Adrenal gland (tissue), 5 donors: ENCODE data around the gene FBRSL1.
"Not testable (repeated sequence)": the region's sequence is repeated elsewhere in the genome, so short reads cannot be mapped to it uniquely, and the experiment has no call there.

ENCODE experiments used
- POLR2A ChIP-seq, 2 donors: fragments of 450-650 bp; IDR thresholded peaks; one replicate each; pipeline ENCODE4 v1.6.1; 2017; ENCODE audit warnings: antibody characterized with exemption in 2 of 2, mild to moderate bottlenecking in 2 of 2, moderate library complexity in 1 of 2
- TF ChIP-seq, protein P1 (sequence below), 6 experiments: fragments of 450-650 bp in 4 of 6; fragments of 200-600 bp in 2 of 6; sonication (generic) in 1 of 6; IDR thresholded peaks; 1 replicate in 5 of 6; 2 replicates in 1 of 6; pipeline versions ENCODE4 v1.5.1 to v1.8.0; 2016 to 2021; ENCODE audit warnings: antibody characterized with exemption in 6 of 6, mild to moderate bottlenecking in 2 of 6, moderate library complexity in 1 of 6
- donor health status: DM: no; HTN: no; CAD: no.

DNA sequence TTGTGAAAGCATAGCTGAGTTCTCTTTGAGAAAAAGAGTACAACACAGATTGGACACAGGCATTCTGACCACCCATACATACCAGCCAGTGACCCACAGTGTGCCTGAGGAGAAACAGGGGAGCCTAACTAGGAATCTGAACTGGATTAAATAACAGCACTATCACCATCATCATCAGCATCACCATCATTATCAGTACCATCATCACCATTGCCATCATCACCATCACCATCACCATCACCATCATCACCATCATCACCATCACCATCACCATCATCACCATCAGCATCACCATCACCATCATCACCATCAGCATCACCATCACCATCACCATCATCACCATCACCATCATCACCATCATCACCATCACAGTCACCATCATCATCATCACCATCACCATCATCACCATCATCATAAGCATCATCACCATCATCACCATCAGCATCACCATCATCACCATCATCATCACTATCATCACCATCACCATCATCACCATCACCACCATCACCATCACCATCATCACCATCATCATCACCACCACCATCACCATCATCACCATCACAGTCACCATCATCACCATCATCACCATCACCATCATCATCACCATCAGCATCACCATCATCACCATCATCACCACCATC, 26.5 kb upstream of the FBRSL1 start:
- TF ChIP-seq, protein P1, sequence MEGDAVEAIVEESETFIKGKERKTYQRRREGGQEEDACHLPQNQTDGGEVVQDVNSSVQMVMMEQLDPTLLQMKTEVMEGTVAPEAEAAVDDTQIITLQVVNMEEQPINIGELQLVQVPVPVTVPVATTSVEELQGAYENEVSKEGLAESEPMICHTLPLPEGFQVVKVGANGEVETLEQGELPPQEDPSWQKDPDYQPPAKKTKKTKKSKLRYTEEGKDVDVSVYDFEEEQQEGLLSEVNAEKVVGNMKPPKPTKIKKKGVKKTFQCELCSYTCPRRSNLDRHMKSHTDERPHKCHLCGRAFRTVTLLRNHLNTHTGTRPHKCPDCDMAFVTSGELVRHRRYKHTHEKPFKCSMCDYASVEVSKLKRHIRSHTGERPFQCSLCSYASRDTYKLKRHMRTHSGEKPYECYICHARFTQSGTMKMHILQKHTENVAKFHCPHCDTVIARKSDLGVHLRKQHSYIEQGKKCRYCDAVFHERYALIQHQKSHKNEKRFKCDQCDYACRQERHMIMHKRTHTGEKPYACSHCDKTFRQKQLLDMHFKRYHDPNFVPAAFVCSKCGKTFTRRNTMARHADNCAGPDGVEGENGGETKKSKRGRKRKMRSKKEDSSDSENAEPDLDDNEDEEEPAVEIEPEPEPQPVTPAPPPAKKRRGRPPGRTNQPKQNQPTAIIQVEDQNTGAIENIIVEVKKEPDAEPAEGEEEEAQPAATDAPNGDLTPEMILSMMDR (IDR thresholded peaks at IDR 0.05) = not testable (repeated sequence)
- TF ChIP-seq POLR2A (IDR thresholded peaks at IDR 0.05) = not testable (repeated sequence)
